ENCODE measurements around the gene TBC1D10A.

GRCh38 chr22:30272781-30273601, 53.8 kb downstream of the TBC1D10A start:
- TF ChIP-seq EZH2 (IDR thresholded peaks at IDR 0.05) (no peak), POLR2AphosphoS5 (IDR thresholded peaks at IDR 0.05; ENCODE audit: borderline replicate concordance, low read depth, low read length) (no peak)
